H1 (cell line): Measurements from ENCODE around the gene BAIAP2L2. TPM values are rescaled to one million over a fixed set of nuclear protein-coding genes. Genes with fewer than 3 reads are reported as not detected.

Source experiments
- CHD2 ChIP-seq: IDR thresholded peaks from 2 replicates; pipeline ENCODE4 v1.6.1; 2012; ENCODE audit warnings: low read length, improper control_type of control experiment
- EP300 ChIP-seq, 2 experiments: IDR thresholded peaks; 1 replicate in 1 of 2; 2 replicates in 1 of 2; pipeline ENCODE4 v1.6.1; 2011 to 2012; ENCODE audit warnings: low read depth in 2 of 2, low read length in 2 of 2, mild to moderate bottlenecking in 2 of 2, borderline replicate concordance in 1 of 2, inconsistent platforms in 1 of 2, moderate library complexity in 1 of 2
- JUN ChIP-seq: IDR thresholded peaks from 2 replicates; pipeline ENCODE4 v1.6.1; 2011; ENCODE audit warnings: low read depth, mild to moderate bottlenecking, improper control_type of control experiment, low read length
- KDM5A ChIP-seq: fragments of 200-600 bp; IDR thresholded peaks from 2 replicates; pipeline ENCODE4 v1.7.1; 2012; ENCODE audit warnings: mild to moderate bottlenecking, low read length, inconsistent platforms, mixed read lengths
- NANOG ChIP-seq: IDR thresholded peaks from 2 replicates; pipeline ENCODE4 v1.6.1; 2011; ENCODE audit warnings: low read length, low read depth, mild to moderate bottlenecking, inconsistent platforms; ENCODE audit not compliant: insufficient read depth, poor library complexity, severe bottlenecking
- RAD21 ChIP-seq, 2 experiments: IDR thresholded peaks in 1 of 2; conservative IDR thresholded peaks in 1 of 2; 2 replicates each; pipeline ENCODE4 v1.6.1; 2011; ENCODE audit warnings: low read depth in 2 of 2, low read length in 2 of 2, improper control_type of control experiment in 1 of 2, inconsistent platforms in 1 of 2, mild to moderate bottlenecking in 1 of 2, moderate library complexity in 1 of 2
- RXRA ChIP-seq: IDR thresholded peaks from 2 replicates; pipeline ENCODE4 v1.6.1; 2011; ENCODE audit warnings: low read depth, mild to moderate bottlenecking, low read length, moderate library complexity; ENCODE audit not compliant: insufficient read depth
- SIN3A ChIP-seq, 2 experiments: IDR thresholded peaks in 1 of 2; conservative IDR thresholded peaks in 1 of 2; 2 replicates each; pipeline ENCODE4 v1.6.1; 2011 to 2012; ENCODE audit warnings: low read length in 2 of 2, improper control_type of control experiment in 1 of 2, low read depth in 1 of 2, mild to moderate bottlenecking in 1 of 2
- SUZ12 ChIP-seq: fragments of 200-600 bp; sonication (generic); IDR thresholded peaks from 2 replicates; pipeline ENCODE4 v1.6.1; 2012; ENCODE audit warnings: mild to moderate bottlenecking, inconsistent platforms, low read length, moderate library complexity, mixed read lengths
- polyA plus RNA-seq, 7 experiments: library from polyadenylated mRNA; depleted of rRNA in 3 of 7; stranded (reverse) in 5 of 7; unstranded in 2 of 7; fragments of >200 nt in 5 of 7; fragments of 200-250 nt in 2 of 7; gene quantifications; 1 replicate in 5 of 7; 2 replicates in 1 of 7; 4 replicates in 1 of 7; pipeline versions ENCODE4 v1.2.1 to v1.2.3, GENCODE V29; 2011 to 2013; ENCODE audit warnings: missing spikeins in 2 of 7, mixed read lengths in 2 of 7
- total RNA-seq: library from RNA; stranded (reverse); fragmentation: NEBNext Ultra II Directional; extraction: Animal tissue kit (Norgen Biotek cat#: 25700); gene quantifications from 2 replicates; pipeline ENCODE4 v1.2.1, GENCODE V29; 2021

The BAIAP2L2 gene
- total and polyA plus RNA-seq, 2 of the 8 experiments (the other 6 are each of a cell fraction or from before 2014, with no cell fraction given), result 5.4 to 10.0 TPM

- no peak for TF ChIP-seq EP300 (IDR thresholded peaks at IDR 0.05; ENCODE audit: borderline replicate concordance in 1 of 2, low read depth in 2 of 2, low read length in 2 of 2)
- no peak for TF ChIP-seq SIN3A (conservative IDR thresholded peaks at IDR 0.05 in 1 of 2, IDR thresholded peaks at IDR 0.05 in 1 of 2; ENCODE audit: low read depth in 1 of 2, low read length in 2 of 2)
- no peak for TF ChIP-seq NANOG
- no peak for TF ChIP-seq CHD2
- no peak for TF ChIP-seq JUN
- TF ChIP-seq KDM5A, result no peak
- no peak for TF ChIP-seq RAD21 (IDR thresholded peaks at IDR 0.05 in 1 of 2, conservative IDR thresholded peaks at IDR 0.05 in 1 of 2; ENCODE audit: low read depth in 2 of 2, low read length in 2 of 2)
- TF ChIP-seq SUZ12, result no peak
- no peak for TF ChIP-seq RXRA
These were observed 21.7 kb upstream of the BAIAP2L2 start (continued) for GRCh38 chr22:38132136-38132535.
